ENCODE measurements around the gene KIF25.

The KIF25 gene

DNA sequence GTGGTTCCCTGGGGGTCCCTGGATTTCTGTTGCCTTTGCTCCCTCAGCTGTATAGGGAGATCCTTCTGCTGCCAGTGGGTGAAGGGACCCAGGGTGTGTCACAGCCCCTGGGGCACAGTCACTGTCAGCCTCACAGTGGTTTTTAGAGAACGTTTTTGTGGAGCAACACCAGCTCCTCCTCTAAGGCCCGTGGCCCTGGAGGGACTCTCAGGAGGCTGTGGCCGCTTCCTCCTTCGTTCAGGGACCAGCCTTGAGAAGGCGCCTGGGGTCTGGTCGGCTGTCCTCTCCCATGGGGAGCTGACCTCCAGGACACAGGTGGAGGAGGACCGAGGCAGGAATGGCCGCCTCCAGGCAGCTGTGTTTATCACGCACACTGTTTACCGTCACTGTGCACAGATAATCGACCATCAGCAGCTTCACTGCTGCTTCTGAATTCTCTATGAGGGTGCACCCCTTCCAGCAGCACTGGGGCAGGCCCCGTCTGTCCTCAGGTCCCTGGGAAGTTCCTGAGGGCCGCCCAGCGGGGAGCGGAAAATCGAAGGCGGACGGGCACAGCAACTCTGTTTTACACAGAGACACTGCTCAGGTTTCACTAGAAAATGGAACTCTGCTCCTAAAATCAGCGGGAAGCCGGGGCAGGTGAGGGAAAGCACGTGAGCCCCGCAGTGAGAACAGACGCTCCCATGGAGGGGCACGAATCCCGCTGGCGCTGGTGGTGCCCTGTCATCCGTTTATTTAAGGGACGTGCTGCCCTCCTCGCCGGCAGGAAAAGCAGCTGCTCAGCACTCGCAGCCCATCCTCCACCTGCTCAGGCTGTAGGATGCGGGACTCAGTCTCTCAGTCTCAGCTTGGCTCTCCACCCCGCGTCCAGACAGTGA lies 92.0 kb downstream of the KIF25 start:
- no peak for DNase-seq (ENCODE audit: low spot score)

DNA sequence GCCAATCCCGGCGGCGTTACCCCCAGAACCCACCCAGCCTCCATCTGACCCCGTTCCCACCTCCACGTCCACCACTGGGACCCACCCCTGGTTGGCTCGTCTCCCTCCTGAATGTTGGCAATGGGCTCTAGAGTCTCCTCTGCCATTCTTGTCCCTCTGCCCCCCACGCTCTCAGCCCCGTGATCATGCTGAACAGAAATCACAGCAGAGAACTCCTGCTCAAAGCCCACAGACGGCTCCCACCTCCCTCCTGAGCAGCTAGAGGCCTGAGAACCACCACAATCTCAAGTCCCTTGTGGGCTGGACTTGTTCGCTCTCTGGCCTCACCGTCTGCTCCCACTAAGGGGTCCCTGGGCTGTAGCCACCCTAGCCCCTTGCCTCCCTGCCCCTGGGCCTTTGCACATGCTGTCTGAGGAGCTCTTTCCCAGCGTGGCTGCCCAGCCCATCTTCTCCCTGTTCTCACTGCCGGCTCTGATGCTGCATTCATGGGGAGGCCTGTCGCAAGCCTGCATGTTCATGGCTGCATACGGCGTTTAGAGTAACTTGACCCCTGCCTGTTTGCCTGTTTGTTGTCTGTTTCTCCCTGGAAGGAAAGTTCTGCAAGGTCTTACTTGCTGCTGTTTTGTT lies 92.7 kb downstream of the KIF25 start:
- DNase-seq (ENCODE audit: low spot score), result no peak

DNA sequence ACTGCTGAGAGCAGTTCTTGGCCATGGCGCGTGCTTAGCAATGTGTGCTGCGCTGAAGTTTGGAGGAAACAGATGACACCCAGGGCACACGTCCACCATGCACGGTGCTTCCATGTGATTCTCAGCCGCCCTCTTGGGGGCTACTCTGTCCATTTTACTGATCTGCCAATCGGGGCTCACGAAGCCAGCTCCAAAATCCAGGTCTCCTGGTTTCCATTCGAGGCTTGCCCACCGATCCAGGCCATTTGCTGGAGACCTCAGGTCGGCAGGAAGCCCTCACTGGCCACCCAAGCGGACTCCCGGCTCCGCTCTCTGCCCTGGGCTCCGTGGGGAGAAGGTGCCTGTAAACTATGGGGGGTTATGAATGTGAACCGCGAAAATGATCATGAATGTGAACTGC lies 93.2 kb downstream of the KIF25 start:
- DNase-seq (ENCODE audit: low spot score), result no peak

DNA sequence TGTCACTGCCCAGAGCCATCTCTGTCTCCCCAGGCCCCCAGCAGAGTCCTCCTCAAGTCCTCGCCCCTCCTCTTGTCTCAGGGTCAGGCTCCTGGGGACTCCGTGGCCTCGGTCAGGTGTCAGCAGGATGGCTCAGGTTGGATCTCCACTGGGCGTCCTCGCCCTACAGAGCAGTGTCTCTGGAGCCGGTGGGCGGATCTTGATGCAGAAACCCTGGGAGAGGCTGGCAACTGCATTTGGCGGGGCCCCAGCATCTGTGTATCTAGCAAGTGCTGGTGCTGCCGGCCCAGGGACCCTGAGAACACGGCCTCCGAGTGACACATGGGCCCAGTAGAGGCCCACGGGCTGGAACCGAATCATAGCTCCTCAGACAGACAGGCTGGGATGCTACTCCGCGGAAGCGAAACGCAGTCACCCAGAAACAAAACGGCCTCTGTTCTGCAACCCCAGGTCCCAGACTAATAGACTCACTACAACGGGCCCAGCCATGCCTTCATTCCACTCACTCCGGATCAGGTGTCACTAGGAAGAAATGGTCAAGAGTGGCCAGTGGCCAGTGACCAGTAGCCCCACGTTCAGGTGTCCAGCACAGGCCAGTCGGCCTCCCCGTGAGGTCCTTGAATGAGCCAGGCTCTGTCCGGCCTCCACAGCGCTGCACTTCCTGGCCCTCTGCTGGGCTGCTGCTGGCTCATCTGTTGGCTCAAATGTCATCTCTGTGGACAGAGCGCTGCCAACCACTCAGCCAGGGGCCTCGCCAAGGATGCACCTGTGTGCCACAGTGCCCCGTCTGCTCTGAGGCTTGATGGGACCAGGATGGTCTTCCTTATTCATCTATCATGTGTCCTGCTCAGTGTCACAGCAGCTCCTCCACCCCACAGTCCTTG lies 94.2 kb downstream of the KIF25 start:
- no peak for DNase-seq (ENCODE audit: low spot score)

DNA sequence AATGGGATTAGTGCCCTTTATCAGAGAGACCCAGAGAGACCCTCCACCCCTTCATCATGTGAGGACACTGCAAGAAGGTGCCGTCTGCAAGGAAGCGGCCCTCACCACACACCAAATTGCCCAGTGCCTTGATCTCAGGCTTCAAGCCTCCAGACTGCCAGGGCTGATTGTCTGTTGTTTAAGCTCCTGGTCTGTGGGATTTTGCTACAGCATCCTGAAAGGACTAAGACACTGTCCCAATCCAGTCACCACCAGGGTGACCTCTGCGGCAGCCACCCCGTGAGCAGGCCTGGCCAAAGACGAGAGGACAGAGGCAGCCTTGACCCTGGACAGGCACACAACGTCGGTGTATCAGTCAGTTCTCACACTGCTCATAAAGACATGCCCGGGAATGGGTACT lies 95.1 kb downstream of the KIF25 start:
- DNase-seq (ENCODE audit: low spot score), result no peak

DNA sequence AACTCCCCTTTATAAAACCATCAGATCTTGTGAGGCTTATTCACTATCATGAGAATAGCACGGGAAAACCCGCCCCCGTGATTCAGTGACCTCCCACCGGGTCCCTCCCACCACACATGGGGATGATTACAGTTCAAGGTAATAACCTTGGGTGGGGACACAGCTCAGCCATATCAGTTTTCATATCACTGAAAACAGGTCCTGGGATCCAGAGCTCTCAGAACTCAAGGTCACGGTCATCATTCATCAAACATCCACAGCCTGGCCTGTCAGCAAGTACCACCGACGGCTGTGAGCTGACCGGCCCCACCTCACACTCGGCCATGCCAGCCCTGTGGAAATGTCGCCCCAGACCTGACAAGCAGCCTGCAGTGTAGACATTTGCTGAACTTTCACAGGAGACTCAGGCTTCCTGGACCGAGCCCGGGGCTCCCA lies 95.6 kb downstream of the KIF25 start:
- no peak for DNase-seq (ENCODE audit: low spot score)

DNA sequence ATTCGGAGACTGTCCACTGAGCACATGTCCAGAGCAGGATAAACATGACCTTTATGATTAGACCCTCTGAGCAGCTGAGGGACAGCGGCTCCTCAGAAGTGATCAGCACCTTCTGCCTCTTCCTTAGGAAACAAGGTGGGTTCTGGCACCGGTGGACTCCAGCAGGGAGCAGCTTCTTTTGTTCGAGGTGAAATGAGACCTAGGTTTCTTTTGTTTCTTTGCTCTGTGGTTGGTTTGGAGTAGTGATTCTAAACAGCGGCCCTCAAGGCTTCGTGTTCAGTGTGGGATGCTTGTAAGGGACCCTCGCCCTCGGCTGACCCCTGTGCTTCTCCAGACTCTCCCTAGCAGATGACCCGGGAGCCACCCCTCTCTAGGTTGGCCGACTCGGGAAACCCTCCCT lies 96.2 kb downstream of the KIF25 start:
- no peak for DNase-seq (ENCODE audit: low spot score)
